ENCODE measurements around the gene S100A5.
"Not testable (repeated sequence)": the region's sequence is repeated elsewhere in the genome, so short reads cannot be mapped to it uniquely, and the experiment has no call there.

Gene S100A5

DNA sequence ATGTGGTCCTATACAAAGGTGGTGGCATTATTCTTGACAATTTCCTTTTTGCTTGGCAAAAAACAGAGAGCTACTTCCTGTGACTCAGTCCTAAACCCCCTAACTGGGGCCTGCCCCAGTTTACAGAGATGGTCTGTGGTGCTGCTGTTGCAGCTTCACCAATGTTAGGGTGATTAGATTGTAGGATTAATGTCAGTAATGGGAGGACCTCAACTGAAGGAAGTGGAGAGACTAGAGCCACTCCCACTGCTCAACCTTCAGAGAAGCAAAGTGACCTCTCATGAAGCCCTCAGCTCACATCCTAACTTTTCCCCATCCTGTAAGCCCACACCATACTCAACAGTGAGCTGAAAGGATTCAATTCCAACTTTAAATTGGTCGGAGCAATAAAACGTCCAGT, 8.6 kb downstream of the S100A5 start:
- peak; percentile 50 for DNase-seq

DNA sequence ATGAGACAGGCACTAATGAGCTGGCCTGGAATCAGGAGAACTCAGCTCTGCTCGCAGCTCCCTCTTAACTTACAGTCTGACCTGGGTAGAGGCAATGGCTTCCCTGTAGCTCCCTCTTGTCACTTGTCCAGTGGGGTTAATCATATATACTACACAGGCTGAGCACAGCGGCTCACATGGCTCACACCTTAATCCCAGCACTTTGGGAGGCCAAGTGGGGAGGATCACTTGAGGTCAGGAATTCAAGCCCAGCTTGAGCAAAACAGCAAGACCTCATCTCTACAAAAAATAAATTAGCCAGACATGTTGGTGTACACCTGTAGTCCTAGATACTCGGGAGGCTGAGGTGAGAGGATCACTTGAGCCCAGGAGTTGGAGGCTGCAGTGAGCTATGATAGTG, 9.1 kb downstream of the S100A5 start:
- no peak for DNase-seq

DNA sequence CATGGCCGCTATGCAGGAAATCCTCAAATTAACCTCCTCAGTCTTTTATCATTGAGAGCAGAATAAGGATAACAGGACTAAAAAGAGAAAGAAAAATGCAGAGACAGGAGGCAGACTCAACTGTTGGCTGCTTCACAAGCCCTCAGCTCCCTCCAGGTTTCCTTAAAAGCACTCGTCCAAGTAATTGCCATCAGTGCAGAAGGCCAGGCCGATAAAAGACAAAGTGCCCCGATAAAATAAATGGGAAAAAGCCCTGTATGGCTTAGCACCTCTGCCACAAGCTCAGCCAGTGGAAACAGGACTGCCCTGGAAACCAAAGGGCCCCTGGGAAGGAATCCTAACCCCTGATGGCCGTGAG, 13.1 kb downstream of the S100A5 start:
- DNase-seq: no peak

DNA sequence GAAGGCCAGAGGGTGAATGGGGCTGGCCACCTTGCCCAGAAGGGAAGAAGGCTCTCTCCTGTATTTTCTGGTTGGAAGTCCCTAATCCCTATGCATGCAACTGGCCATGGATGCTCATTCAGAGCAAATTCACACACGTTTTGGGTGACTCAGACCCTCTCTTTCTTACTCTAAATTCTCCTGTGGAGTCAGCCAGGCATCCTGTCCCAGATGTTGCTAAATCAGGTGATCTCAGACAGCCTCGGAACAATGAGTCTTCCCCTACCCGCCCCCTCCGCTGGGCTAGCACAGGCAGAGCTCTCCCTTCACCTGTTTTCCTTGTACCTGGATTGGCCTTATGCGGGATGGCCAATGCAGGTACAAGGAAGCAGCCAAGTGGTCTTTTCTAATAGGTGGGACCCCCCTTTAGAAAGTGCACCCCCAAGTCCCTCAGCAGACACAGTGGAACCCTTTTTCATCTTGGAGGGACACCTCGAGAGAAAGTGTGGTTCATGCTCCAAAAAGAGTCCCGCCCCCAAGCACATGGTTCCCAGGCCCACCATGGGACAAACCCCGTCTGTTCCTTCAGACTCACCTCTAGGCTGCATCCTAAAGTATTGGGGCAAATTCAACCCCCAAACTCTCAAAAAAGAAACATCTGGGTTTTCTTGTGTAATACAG, 13.6 kb downstream of the S100A5 start:
- no peak for DNase-seq

DNA sequence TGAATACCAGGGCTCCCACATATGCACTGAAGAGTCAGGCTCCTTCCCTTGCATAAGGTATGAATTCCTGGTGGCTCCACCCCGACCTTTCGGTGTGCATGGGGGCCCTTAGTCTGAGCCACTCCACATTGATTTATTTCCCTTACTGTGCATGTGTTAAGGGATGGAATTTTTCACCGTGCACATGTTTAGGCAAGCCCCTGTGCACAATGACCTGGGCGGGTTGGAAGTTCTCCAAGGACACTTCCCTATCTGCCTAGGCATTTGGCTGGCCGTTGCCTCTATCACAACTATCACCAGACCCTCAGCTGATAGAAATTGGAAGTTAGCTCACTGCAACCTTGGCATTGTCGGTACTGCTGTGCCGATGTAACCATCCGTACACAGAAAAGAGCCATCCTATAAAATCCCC, 14.6 kb downstream of the S100A5 start:
- no peak for DNase-seq

DNA sequence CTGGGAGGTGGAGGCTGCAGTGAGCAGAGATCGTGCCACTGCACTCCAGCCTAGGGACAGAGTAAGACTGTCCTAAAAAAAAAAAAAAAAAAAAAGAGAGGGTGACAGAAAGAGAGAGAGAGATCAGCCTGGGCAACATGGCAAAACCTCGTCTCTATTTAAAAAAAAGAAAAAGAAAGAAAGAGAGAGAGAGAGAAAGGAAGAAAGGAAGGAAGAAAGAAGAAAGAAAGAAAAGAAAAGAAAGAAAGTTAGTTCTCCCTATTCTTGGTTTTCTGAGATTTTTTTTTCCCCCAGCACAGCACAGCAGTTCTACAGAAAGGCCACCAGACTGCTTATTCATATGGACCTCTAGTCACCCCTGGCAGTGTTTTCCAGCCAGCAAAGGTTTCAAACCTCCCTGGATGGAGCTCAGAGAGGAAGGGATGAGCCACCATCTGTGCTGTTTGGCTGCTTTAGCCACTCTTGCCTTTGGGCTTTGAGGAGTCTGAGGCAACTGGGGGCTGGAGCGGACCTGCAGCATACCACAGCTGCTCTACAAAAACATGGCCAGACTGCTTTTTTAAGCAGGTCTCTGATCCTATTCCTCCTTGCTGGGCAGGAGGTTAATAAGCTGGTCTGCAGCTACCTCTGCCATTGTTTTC, 15.5 kb downstream of the S100A5 start:
- no peak for DNase-seq

DNA sequence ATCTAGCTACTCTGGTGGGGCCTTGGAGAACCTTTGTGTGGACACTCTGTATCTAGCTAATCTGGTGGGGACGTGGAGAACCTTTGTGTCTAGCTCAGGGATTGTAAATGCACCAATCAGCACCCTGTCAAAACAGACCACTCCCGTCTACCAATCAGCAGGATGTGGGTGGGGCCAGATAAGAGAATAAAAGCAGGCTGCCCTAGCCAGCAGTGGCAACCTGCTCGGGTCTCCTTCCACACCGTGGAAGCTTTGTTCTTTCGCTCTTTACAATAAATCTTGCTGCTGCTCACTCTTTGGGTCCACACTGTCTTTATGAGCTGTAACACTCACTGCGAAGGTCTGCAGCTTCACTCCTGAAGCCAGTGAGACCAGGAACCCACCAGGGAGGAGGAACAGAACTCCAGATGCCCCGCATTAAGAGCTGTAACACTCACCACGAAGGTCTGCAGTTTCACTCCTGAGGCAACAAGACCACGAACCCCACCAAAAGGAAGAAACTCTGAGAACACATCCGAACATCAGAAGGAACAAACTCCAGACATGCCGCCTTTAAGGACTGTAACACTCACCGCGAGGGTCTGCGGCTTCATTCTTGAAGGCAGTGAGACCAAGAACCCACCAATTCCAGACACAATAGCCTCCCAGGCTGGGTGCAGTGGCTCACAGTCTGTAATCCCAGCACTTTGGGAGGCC, 18.2 kb downstream of the S100A5 start:
- not testable (repeated sequence) for DNase-seq

DNA sequence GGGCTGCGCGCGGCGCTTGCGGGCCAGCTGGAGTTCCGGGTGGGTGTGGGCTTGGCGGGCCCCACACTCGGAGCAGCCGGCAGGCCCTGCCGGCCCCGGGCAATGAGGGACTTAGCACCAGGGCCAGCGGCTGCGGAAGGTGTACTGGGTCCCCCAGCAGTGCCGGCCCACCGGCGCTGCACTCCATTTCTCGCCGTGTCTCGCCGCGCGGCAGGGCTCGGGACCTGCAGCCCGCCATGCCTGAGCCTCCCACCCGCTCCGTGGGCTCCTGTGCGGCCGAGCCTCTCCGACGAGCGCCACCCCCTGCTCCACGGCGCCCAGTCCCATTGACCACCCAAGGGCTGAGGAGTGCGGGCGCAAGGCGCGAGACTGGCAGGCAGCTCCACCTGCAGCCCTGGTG, 18.9 kb downstream of the S100A5 start:
- not testable (repeated sequence) for DNase-seq

DNA sequence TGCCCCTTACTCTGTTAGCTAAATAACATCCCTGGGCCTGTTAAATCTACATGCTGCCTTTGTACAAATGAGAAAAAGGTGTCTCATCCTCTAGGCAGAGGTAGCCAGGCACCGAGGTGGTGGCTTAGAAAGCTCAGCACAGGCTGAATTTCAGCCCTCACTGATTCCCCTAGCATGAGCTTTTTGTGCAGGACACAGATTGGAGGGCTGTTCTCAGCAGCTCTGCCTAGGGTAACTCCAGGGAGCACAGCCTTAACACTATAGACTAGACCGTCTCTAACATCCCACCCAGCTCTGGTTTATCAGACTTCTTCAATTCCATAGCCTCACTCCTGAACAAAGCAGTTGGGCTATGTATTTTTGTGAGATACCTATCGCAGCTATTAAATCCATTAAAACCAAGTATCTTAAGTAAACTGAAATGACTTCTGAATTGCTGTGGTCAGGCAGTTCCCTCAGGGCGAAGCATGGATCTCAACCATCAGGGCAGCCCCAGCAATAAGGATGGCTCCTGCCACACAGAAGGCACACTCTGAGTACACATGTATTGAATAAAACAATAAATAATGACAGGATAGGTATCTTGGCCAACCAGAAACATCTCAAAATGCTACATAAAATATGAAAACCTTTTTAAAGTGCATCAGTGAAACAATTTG, 19.8 kb downstream of the S100A5 start:
- no peak for DNase-seq

DNA sequence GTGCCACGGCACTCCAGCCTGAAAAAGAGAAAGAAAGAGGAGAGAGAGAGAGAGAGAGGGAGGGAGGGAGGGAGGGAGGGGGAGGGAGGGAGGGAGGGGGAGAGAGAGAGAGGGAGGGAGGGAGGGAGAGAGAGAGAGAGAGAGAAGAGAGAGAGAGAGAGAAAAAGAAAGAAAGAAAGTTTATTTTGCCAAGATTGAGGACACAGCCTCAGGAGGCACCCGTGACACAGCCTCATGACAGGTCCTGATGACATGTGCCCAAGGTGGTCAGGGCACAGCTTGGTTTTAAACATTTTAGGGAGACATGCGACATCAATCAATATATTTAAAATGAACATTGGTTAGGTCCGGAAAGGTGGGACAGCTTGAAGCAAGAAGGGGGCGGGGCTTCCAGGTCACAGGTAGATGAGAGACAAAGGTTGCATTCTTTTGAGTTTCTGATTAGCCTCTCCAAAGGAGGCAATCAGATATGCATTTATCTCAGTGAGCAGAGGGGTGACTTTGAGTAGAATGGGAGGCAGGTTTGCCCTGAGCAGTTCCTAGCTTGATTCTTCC, 20.5 kb downstream of the S100A5 start:
- DNase-seq: not testable (repeated sequence)

DNA sequence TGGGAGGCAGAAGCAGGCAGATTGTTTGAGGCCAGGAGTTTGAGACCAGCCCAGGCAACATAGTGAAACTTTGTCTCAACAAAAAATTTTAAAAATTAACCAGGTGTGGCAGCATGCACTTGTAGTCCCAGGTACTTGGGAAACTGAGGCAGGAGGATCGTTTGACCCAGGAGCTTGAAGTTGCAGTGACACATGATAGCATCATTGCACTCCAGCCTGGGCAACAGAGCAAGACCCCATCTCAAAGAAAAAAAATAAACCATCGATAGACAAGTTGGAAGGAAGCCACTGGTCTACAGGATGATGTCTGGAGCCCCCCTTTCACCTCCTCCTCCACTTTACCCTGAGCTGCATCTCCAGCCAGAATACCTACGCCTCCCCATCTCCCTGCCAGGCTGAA, 21.5 kb downstream of the S100A5 start:
- DNase-seq: no peak

DNA sequence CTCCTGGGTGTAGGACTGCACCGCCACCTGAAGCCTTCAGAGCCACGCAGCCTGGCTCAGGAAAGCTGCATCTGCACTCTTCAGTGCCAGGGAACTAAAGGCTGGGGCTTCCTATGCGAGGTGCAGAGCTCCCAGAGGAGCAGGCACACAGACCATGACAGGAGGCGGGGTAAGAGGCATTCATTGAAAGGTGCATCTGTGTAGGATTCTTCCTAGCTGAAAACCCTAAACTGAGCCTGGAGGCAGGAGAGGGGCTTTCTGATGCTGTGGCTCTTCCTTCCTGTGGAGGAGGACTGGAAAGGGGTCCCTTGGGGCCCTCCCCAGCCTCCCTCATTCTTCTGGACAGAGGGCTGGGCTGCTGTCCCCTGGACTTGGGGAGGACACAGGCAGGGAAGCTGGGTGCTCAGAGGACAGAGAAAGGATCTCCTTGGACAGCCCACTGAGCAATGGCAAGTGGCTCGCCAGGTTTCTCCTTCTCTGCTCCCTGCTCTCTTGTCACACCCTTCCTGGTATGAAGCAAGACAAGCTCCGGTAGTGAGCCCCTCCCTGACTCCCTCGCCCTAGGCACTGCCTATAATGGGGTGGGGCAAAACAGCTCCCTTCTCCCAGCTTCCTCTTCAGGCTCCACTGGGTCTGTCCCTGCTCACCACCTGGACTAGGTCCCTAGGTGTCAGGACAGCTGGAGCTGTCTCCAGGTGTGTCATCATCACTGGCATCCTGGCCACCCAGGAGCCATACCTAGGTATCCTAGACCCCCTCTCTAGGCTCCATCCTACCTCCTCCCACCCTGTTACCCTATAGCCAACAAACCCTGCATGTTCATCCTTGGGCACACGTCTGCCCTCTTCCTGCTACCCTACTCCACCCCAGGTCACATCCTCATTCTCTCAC, 25.0 kb downstream of the S100A5 start:
- DNase-seq: no peak

DNA sequence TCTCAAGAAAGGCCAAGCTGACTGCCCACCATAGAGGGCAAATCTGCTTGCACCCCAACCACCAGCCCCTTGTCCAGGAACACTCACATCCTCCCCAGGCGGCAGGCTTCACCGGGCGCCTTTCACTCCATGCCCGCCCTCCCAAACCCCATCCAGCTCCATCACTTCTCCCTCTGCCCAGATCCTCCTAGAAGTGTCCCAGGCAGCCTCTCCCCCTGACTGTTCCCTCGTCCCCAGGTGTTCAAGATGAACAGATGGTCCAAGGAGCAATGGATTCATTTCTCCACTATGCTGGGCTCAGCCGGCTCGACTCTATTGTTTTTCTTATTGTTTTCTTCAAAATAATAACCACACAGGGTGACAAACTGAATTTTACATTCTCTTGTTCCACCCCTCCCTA, 27.1 kb downstream of the S100A5 start:
- DNase-seq: no peak

DNA sequence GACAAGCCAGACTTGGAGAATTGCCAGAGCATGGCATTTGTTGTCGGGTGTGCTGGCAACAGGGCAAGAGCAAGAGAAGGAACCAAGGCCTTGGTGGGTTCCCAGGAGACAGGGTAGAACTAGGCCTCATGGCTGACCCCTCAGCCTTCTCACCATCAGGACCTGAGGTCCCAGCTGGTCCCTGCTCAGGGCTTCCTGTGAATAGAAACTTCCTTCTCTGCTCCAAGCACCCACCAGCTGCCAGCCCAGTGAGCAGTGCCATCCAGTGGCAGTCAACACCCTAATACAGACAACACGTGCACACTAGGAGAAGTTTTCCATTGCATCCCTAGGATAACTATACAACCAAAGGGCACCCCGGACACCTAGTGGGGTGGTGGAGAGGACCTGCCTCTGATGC, 27.7 kb downstream of the S100A5 start:
- no peak for DNase-seq

DNA sequence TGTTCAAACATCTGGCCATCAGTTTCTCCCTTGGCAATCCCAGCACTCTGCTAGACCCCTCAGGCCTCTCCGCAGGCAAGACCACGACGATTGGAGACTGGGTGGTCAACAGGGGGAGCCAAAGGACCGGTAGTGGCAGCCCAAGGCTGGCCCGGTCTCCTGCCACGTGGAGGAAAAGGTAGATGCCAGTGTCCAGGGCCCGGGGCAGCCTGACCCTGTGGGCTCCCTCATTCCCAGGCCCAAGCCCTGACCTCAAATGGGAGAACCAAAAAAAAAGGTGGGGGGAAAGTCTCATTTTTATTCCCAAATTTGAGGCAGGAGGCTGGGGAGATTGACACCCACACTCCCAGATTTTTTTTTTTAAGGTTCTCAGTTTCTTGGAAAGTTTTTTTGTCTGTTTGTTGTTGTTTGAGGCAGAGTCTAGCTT, 29.7 kb downstream of the S100A5 start:
- peak; percentile 78 for DNase-seq

DNA sequence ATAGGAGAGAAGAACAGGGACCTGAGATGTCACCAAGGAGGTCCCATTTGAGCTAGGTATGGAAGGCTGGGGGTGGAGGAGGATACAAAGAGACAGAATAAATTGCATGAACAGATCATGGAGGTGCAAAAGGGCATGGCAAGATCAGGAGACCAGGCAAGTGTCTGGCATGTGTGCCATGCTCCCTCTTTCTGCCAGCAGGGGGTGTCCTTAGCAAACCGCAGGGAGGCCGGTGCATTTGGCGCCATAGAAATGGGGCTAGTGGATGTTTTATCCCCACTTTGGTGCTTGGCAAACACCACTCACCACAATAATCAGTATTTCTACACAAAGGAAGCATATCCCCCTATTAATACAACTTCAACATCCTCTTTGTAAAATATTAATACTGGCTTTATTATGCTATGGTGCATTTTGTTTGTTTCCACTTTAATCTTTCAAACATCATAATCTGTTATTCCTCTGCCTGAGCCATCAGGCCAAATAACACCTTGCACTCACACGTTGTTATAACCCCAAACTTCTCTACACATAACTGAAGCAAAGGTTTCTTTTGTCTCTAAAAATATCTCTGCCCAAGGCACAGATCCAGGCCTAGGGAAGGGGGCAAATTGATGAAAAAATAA, 30.9 kb downstream of the S100A5 start:
- peak; percentile 74 for DNase-seq

DNA sequence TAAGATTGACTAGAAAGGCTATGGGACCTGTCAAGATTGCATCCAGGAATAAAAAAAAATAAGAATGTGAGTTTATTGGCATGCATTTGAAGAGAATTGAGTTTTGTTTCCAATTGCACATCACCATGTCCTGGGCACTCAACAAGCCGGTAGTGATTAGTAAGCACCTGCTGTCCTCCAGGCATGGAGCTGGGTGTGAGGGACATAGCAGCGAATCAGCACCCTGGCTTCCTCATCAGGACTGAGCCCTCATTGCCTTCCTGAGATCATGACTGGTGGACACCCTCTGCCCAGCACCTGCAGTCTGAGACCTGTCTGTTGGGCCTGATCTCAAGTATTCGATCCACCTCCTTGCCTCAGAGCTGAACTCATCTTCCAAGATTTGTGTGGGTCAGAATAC, 31.7 kb downstream of the S100A5 start:
- DNase-seq: no peak

DNA sequence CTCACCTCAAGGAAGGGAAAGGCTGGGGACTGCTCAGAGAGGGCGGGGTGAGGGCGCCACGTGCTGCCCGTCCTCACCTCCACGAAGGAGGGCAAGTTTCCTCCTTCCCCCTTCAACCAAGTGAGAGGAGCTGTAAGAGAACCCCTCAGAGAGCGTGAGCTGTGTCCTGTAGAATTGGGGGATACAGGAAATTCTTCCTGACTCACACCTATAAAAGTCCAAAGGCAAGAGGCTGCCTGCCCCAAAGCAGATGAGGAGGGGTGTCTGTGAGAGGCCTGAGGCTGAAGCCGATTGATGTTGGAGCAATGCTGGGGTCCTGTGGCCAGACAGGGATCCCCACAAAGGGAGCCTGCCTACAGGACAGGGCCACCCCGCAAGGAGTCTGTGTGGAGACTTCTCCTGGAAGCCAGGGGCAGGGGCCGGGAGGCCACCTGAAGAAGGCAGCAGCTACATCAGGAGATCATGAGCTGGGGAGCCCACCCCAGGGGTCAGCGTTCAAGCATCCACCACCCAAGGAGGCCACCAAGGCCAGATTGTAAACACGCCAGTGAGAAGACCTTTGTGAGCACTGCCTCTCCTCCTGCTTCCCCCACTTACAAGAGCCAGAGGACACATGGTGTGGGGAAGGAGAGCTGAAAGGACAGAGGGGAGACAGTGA, 32.7 kb downstream of the S100A5 start:
- DNase-seq: no peak

DNA sequence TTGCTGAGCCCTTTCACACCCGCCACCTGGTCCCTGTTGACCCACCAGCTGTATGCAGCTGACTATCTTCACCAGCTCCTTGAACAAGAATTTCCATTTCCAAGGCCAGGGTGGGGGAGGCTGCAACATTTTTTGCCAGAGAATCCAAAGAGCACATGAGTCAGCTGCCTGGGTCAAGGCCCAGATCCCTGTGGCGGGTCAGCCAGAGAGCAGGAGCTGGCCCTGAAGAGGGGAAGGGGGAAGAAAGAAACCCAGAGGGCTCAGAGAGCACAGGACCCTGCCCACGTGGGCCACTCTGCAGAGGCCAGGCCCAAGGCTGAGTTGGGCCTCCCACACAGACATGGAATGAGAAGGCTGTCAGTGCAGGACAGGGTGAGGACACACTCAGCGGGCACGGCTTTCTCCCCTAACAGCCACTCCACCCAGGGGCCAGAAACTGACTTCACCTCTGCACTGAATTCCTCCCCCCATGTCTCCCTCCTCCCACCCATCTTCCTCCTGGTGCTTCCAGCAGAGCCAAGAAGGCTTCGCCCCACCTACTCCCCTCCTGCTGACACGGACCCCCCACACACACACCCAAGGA, 33.8 kb downstream of the S100A5 start:
- no peak for DNase-seq

DNA sequence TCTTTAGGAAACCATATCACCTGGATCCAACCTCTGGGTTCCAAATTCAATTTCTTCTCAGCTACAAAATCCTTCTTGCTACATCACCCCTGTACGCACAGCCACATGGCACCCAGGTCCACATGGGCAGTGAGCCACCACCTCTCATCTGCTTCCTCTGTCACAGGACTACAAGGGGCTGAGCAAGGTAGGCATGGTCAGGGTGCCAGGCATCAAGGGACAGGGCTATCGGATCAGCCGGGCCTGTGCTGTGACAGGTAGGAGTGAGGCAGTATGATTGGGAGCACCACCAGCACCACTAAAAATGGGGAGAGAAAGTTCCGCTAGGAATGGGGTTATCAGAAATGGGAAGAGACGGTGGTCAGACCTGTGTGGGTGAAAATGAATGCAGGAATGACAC, 34.3 kb downstream of the S100A5 start:
- no peak for DNase-seq

DNA sequence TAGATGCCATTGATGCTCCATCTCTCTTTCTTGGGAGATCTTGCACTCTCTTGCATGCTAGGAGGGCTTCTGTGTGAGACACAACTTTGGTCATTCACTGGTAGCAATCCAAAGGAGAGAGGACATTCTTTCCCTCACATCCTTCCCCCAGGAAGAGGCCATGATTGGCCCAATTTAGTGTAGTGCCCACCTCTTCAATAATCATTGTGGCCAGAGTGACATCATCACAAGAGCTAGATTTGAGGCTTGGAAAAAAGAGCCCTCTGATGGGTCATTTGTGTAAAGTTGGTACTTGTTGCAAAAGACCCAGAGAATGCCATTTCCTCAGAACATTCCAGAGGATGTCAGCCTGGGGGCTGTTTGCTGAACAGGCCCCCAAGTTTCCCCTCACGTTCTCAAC, 35.2 kb downstream of the S100A5 start:
- DNase-seq: no peak

Data from stimulated activated CD4-positive, alpha-beta T cell treated with anti-CD3 and anti-CD28 coated beads, Interleukin-1b, Interleukin-23, amount 100 ng/mL, for 48 hours (primary cell).